Parathyroid adenoma (tissue), 2 donors: ENCODE measurements around the gene RNF19B.
A peak's percentile ranks its signal among the peaks of the same experiment; 100 is the strongest.
"Not testable (repeated sequence)": the region's sequence is repeated elsewhere in the genome, so short reads cannot be mapped to it uniquely, and the experiment has no call there.

Experiments used
- H2AFZ ChIP-seq: fragments of 300-600 bp; sonication (generic); one replicate; pipeline ENCODE4 v1.7.0; 2017; ENCODE audit warnings: antibody characterized with exemption, mild to moderate bottlenecking
- H3K27ac ChIP-seq: fragments of 300-600 bp; sonication (generic); one replicate; pipeline ENCODE4 v1.7.0; 2017
- H3K27me3 ChIP-seq: fragments of 300-600 bp; sonication (generic); one replicate; pipeline ENCODE4 v1.7.0; 2017; ENCODE audit warnings: low read length; ENCODE audit not compliant: control insufficient read depth, insufficient read depth
- H3K36me3 ChIP-seq: fragments of 300-600 bp; sonication (generic); one replicate; pipeline ENCODE4 v1.7.0; 2017; ENCODE audit warnings: low read length; ENCODE audit not compliant: control insufficient read depth, insufficient read depth
- H3K4me1 ChIP-seq: fragments of 300-600 bp; sonication (generic); one replicate; pipeline ENCODE4 v1.7.0; 2017; ENCODE audit warnings: control low read depth
- H3K4me2 ChIP-seq: fragments of 300-600 bp; sonication (generic); one replicate; pipeline ENCODE4 v1.7.0; 2017; ENCODE audit warnings: low read length
- H3K4me3 ChIP-seq: fragments of 300-600 bp; sonication (generic); one replicate; pipeline ENCODE4 v1.7.0; 2017; ENCODE audit warnings: low read depth, low read length
- H3K79me2 ChIP-seq: fragments of 300-600 bp; sonication (generic); one replicate; pipeline ENCODE4 v1.7.0; 2017; ENCODE audit warnings: control low read depth
- H3K9ac ChIP-seq: fragments of 300-600 bp; sonication (generic); one replicate; pipeline ENCODE4 v1.7.0; 2017; ENCODE audit warnings: mild to moderate bottlenecking
- H3K9me3 ChIP-seq: fragments of 300-600 bp; sonication (generic); one replicate; pipeline ENCODE4 v1.7.0; 2017; ENCODE audit warnings: low read length; ENCODE audit not compliant: control insufficient read depth
- CTCF ChIP-seq: fragments of 300-600 bp; sonication (generic); IDR thresholded peaks from one replicate; pipeline ENCODE4 v1.7.0; 2017; ENCODE audit warnings: antibody characterized with exemption, mild to moderate bottlenecking
- donor health status: primary hyperparathyroidism.

RNF19B gene

GRCh38 chr1:32977546-32978087 is 13.0 kb upstream of the RNF19B start:
- no peak overlapping the region for H3K4me2 ChIP-seq
- no peak overlapping the region for H3K4me3 ChIP-seq

GRCh38 chr1:32975055-32975454 is 10.4 kb upstream of the RNF19B start:
- not testable (repeated sequence) for H3K79me2 ChIP-seq, H3K9ac ChIP-seq, H3K27me3 ChIP-seq, H2AFZ ChIP-seq, H3K4me1 ChIP-seq, H3K27ac ChIP-seq, H3K4me2 ChIP-seq, H3K9me3 ChIP-seq, H3K4me3 ChIP-seq, H3K36me3 ChIP-seq

More at GRCh38 chr1:32977546-32978087, 13.0 kb upstream of the RNF19B start:
- TF ChIP-seq CTCF, result no peak
- Histone ChIP-seq H3K27me3 (no peaks in the 10 kb centered on the region), H3K27ac (no peak overlapping the region), H2AFZ (no peak overlapping the region), H3K36me3 (no peaks in the 10 kb centered on the region), H3K79me2 (no peaks in the 10 kb centered on the region), H3K9ac (no peak overlapping the region), H3K9me3 (no peaks in the 10 kb centered on the region), H3K4me1 (no peaks in the 10 kb centered on the region)

- not testable (repeated sequence) for H3K4me3 ChIP-seq, H3K36me3 ChIP-seq, H3K27me3 ChIP-seq, H2AFZ ChIP-seq, H3K9me3 ChIP-seq, H3K4me2 ChIP-seq, H3K79me2 ChIP-seq, H3K27ac ChIP-seq, H3K9ac ChIP-seq, H3K4me1 ChIP-seq
These were observed 8.8 kb upstream of the RNF19B start for GRCh38 chr1:32973458-32973857.

GRCh38 chr1:32972814-32973428 is 8.3 kb upstream of the RNF19B start:
- H3K79me2 ChIP-seq, result no peaks in the 10 kb centered on the region
- H3K4me3 ChIP-seq, result peak overlapping the region; percentile 69
- no peaks in the 10 kb centered on the region for H3K36me3 ChIP-seq
- H3K27me3 ChIP-seq, result no peaks in the 10 kb centered on the region
- peak overlapping the region; percentile 98 for H3K4me2 ChIP-seq
- peak overlapping the region; percentile 87 for H2AFZ ChIP-seq
- no peaks in the 10 kb centered on the region for H3K9me3 ChIP-seq
- H3K27ac ChIP-seq, result no peak overlapping the region
- no peak overlapping the region for H3K9ac ChIP-seq
- no peaks in the 10 kb centered on the region for H3K4me1 ChIP-seq
- no peak for TF ChIP-seq CTCF

DNA sequence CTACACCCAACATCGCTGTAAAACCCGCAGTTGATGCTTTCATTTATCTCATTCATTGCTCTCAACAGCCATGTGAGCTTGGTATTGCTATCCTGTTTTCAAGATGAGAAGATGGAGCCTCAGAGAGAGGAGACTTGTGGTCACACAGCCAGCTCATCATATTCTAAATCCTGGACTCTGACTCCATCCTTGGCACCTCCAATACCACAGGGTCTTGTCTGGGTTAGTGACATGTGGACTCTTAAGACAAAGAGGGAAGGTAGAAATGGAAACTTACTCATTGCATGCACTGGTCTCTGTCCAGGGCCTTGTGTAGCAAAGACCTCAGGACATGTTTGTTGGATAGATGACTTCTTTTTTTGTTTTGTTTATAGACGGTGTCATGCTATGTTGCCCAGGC is 7.0 kb upstream of the RNF19B start:
- Histone ChIP-seq H3K27me3 (no peaks in the 10 kb centered on the region), H3K4me3 (no peak overlapping the region), H2AFZ (no peak overlapping the region), H3K9me3 (no peaks in the 10 kb centered on the region), H3K9ac (no peak overlapping the region), H3K4me1 (no peaks in the 10 kb centered on the region), H3K4me2 (no peak overlapping the region), H3K36me3 (no peaks in the 10 kb centered on the region), H3K27ac (no peak overlapping the region), H3K79me2 (no peaks in the 10 kb centered on the region)
- TF ChIP-seq CTCF, result no peak

DNA sequence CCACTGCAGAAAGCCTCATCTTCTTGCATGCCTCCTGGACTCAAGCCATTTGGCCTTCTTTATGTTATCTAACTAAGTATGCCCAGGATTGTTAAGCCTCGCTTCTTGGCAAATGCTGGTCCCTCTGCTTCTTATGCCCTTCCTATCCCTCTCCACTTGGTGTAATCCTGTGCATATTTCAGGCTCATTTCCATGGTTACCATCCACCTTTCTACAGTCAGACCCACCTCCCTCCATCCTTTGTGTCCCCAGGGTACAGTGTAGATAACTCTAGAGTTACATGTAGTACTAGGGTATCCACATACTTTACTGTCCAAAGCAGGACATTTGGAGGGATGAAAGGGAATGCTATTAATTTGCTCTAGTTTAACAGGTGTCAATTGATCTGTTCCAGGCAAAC is 6.5 kb upstream of the RNF19B start:
- Histone ChIP-seq H2AFZ (no peak overlapping the region), H3K9me3 (no peaks in the 10 kb centered on the region), H3K27ac (no peak overlapping the region), H3K9ac (no peak overlapping the region), H3K27me3 (no peaks in the 10 kb centered on the region), H3K79me2 (no peaks in the 10 kb centered on the region), H3K4me2 (no peak overlapping the region), H3K36me3 (no peaks in the 10 kb centered on the region), H3K4me1 (no peaks in the 10 kb centered on the region), H3K4me3 (no peak overlapping the region)
- TF ChIP-seq CTCF, result no peak
